Epithelial cell of prostate (primary cell): ENCODE results near the gene FHL1.

Experiments used
- DNase-seq: peaks from one replicate; pipeline ENCODE4 v3.0.0-alpha.2; 2011; ENCODE audit warnings: low read depth, low spot score
- H3K27ac ChIP-seq: fragments of 450-650 bp; 2 replicates; pipeline ENCODE4 v1.5.1; 2017; ENCODE audit warnings: mild to moderate bottlenecking

FHL1 gene

DNA sequence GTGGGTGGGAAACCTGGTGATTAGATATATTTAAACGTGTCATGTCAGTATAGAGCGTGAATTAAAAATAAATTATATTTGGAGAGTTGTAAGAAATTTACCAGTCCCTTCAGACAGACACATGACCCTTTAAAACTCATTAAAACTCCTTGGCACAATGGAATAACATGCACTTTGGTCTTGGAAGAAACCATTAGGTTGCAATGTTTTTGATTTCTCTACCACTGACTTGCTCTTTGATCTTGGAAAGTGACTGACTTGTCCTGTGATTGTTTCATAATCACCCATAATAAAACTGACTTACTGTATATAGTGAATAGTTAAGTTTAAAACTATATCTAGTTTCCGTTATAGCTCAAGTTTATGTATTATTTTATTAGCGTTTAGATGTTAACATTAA is 35.8 kb downstream of the FHL1 start:
- no peak overlapping the region for H3K27ac ChIP-seq
- DNase-seq, result no peak

- no peak overlapping the region for H3K27ac ChIP-seq
- DNase-seq, result no peak
These were observed 36.6 kb downstream of the FHL1 start for GRCh38 chrX:136183917-136184316.

- DNase-seq, result no peak
- no peak overlapping the region for H3K27ac ChIP-seq
These were observed 38.2 kb downstream of the FHL1 start for GRCh38 chrX:136185401-136186022.

GRCh38 chrX:136186023-136186413 is 38.7 kb downstream of the FHL1 start:
- DNase-seq, result no peak
- H3K27ac ChIP-seq, result no peak overlapping the region

DNA sequence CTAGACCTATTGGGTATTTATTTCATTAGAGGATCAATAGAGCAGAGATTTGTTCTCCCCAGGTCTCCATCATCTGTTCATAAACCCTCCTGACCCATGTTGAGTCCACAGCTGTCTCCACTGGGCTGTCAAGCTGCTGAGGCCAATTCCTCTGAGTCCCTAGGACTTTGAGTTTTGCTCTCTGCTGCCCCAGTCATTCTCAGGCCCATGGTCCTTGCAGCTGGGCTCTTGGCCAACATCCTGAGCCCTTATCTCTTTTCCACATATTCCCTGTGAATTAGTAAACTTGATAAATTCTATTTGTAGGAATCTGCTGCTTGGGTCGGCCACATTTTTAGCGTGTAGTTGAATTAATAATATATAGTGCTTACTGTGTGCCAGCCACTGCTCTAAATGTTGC is 41.9 kb downstream of the FHL1 start:
- no peak overlapping the region for H3K27ac ChIP-seq
- no peak for DNase-seq

GRCh38 chrX:136190038-136190713 is 42.8 kb downstream of the FHL1 start:
- no peak overlapping the region for H3K27ac ChIP-seq
- DNase-seq, result no peak

- DNase-seq, result no peak
- H3K27ac ChIP-seq, result no peak overlapping the region
These were observed 43.8 kb downstream of the FHL1 start for GRCh38 chrX:136191171-136191570.

GRCh38 chrX:136192135-136192534 is 44.8 kb downstream of the FHL1 start:
- no peak for DNase-seq
- H3K27ac ChIP-seq, result no peak overlapping the region

DNA sequence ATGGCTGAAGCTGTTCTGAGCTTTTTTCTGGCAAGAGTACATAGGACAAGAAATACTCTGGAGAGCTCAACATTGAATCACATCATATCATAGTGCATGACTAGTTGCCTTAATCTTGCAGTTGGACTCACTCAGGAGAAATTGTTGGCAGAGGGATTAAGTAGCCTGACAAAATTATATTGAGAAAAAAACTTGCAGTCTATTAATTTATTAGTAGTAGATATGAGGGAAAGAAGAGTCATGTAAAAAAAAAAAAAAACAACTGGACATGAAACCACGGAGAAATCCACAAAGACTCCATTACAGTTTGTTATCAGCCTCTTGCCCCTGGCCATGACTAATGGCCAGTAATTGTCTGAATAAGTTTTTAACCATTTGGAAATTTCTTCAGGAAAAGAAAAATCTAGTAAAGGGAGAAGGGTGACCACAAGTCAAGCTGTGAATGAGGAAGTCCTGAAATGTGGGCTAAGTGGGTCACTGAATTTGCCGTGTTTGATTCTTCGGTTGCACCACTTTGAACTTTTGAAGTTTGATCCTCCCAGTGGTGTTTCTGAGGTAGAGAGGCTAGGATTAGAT is 45.6 kb downstream of the FHL1 start:
- H3K27ac ChIP-seq, result no peak overlapping the region
- no peak for DNase-seq

GRCh38 chrX:136193771-136194170 is 46.4 kb downstream of the FHL1 start:
- DNase-seq, result no peak
- H3K27ac ChIP-seq, result no peak overlapping the region

GRCh38 chrX:136194536-136194935 is 47.2 kb downstream of the FHL1 start:
- no peak for DNase-seq

GRCh38 chrX:136195247-136195646 is 47.9 kb downstream of the FHL1 start:
- no peak for DNase-seq
- H3K27ac ChIP-seq, result no peak overlapping the region

More at GRCh38 chrX:136194536-136194935, 47.2 kb downstream of the FHL1 start:
- no peak overlapping the region for H3K27ac ChIP-seq

DNA sequence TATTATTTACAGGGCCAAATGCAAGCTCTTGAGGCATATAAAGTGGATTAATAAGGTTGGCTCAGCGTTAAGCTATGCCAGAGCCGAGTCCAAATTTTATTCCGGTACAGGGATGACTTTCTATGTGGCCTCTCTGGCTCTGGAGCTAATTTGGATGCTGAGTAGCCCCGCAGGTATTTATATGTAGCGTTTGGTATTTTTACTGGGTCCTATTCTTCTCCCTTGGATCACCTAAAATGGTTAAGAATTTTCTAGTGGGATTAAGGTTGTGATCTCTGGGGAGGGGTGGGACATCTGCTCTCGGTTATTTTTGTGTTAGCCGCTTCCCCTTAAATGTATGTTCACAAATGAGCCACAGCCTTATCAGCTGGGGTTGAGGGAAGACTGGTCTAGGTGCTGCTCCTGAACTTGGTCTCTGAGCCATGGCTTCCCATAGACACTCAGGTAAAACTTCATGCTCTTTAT is 49.4 kb downstream of the FHL1 start:
- no peak for DNase-seq
- H3K27ac ChIP-seq, result no peak overlapping the region

- H3K27ac ChIP-seq, result no peak overlapping the region
- DNase-seq, result no peak
These were observed 50.7 kb downstream of the FHL1 start for GRCh38 chrX:136198010-136198409.

DNA sequence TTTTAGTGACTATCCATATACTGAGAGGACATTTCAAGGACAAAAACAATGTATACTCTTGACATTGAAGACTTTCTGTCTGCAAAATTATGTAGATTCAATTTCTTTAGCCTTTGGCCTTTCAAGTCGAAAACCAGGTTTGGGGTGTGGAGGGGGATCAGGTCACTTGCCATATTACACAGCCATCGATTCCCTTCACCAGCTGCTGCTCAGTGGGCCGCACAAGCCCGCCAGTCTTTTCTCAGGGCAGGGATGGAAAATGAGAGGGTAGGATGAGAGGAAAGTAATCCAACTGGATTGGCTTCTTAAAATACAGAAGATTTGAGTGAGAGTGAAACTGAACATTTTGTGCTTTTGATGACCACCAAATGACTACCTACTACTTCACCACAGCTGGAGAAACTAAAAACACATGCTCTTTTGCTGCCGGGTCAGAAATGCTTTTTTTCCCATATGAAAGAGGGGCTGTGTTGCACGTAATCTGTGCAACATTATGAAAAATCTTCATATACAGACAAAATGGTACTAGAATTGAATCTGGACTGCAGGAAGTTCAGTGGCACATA is 51.4 kb downstream of the FHL1 start:
- no peak for DNase-seq
- H3K27ac ChIP-seq, result peak overlapping the region; percentile 13

GRCh38 chrX:136199365-136199764 is 52.0 kb downstream of the FHL1 start:
- no peak for DNase-seq
- H3K27ac ChIP-seq, result peak overlapping the region; percentile 13

GRCh38 chrX:136200466-136200865 is 53.1 kb downstream of the FHL1 start:
- H3K27ac ChIP-seq, result no peak overlapping the region
- DNase-seq, result no peak

- no peak overlapping the region for H3K27ac ChIP-seq
- DNase-seq, result no peak
These were observed 54.3 kb downstream of the FHL1 start for GRCh38 chrX:136201601-136202000.

DNA sequence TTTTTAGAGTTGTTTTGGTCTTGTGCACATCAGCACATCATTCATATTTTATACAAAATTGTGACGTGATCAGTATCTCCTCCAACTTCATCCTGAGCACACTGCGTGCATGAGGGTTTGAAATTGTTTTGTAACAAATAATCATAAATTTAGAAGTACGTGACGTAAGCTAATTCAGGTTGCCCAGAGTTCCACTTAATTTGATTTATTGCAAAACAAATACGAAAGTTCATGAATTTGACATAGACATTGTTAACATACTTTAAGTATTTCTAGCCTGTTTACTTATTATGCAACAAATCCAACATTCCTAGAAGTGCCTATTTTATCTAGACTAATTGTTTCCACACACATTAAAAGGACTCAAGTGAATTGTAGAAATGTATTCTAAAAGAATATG is 55.6 kb downstream of the FHL1 start:
- no peak for DNase-seq
- H3K27ac ChIP-seq, result no peak overlapping the region

DNA sequence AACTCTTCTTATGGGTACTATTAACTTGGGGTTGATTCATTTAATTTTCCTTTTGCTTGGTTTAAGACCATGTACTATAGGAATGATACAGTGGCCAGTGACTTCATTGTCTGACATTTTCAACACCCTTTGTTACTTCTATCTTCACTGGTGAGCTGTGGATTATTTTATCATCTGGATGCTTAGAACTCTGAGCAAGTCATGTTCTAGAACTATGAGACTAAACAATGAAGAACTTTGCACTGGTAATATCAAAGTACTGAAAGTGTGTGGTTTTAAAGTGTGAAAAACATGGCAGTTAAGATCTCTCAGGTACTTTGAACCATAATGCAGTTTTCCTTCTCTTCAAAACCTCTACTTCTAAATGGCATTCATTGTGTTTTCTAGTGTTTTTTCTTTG is 56.1 kb downstream of the FHL1 start:
- no peak for DNase-seq
- no peak overlapping the region for H3K27ac ChIP-seq

- DNase-seq, result no peak
- no peak overlapping the region for H3K27ac ChIP-seq
These were observed 56.6 kb downstream of the FHL1 start for GRCh38 chrX:136203951-136204350.
